Right lobe of liver (tissue), 6 donors: ENCODE results near the gene LUZP2. TPM values are rescaled to one million over a fixed set of nuclear protein-coding genes. Genes with fewer than 3 reads are reported as not detected.
"Not testable (repeated sequence)": the region's sequence is repeated elsewhere in the genome, so short reads cannot be mapped to it uniquely, and the experiment has no call there.

Source experiments
- ATAC-seq, 4 donors: fragments of 200-7000 bp; cut with Tn5 transposase; one replicate each; pipeline ENCODE4 v1.9.1; 2020; ENCODE audit warnings: mild to moderate bottlenecking in 4 of 4, moderate library complexity in 4 of 4
- DNase-seq, 3 donors: peaks; one replicate each; pipeline ENCODE4 v3.0.0-alpha.2; 2020
- H3K27ac ChIP-seq, 3 donors: fragments of 200-600 bp; one replicate each; pipeline ENCODE4 v1.8.0; 2022
- H3K27me3 ChIP-seq, 2 donors: fragments of 200-600 bp; one replicate each; pipeline ENCODE4 v1.8.0; 2022
- H3K36me3 ChIP-seq, 4 donors: fragments of 200-600 bp; sonication (generic) in 1 of 4; one replicate each; pipeline versions ENCODE4 v1.5.1 to v1.8.0; 2017 to 2022; ENCODE audit warnings: control low read depth in 1 of 4
- H3K4me1 ChIP-seq, 4 donors: fragments of 200-600 bp; sonication (generic) in 1 of 4; one replicate each; pipeline versions ENCODE4 v1.5.1 to v1.8.0; 2017 to 2022; ENCODE audit warnings: control low read depth in 1 of 4
- H3K4me3 ChIP-seq, 3 donors: fragments of 200-600 bp; one replicate each; pipeline ENCODE4 v1.8.0; 2022
- H3K9me3 ChIP-seq, 4 donors: fragments of 200-600 bp; sonication (generic) in 1 of 4; one replicate each; pipeline versions ENCODE4 v1.5.1 to v1.8.0; 2017 to 2022; ENCODE audit warnings: control low read depth in 1 of 4
- CTCF ChIP-seq, 4 donors: fragments of 200-600 bp in 3 of 4; fragments of 450-650 bp in 1 of 4; IDR thresholded peaks; one replicate each; pipeline versions ENCODE4 v1.5.1 to v1.8.0; 2016 to 2022; ENCODE audit warnings: antibody characterized with exemption in 4 of 4, mild to moderate bottlenecking in 2 of 4
- POLR2A ChIP-seq: fragments of 450-650 bp; IDR thresholded peaks from one replicate; pipeline ENCODE4 v1.6.1; 2017; ENCODE audit warnings: antibody characterized with exemption, mild to moderate bottlenecking
- WGBS: methylation state at CpG from one replicate; pipeline ENCODE4 v1.1.6; 2018; ENCODE audit warnings: low coverage, low lambda C conversion rate; ENCODE audit not compliant: insufficient coverage; ENCODE audit errors: missing lambda C conversion rate; 5-methylcytosine and 5-hydroxymethylcytosine counted together
- intact Hi-C, 2 donors: fragments of 100-400 bp; cut with DNase I; formaldehyde crosslinking; loops; one replicate each; pipeline versions ENCODE4 v1.11.2 to v1.14.1; 2022
- total RNA-seq, 6 experiments: library from RNA; depleted of rRNA in 2 of 6; stranded (reverse); fragments of >200 nt in 2 of 6; fragmentation: NEBNext Ultra II Directional in 3 of 6; extraction: Animal tissue kit (Norgen Biotek cat#: 25700) in 3 of 6; gene quantifications; one replicate each; pipeline versions ENCODE4 v1.1.0 to v1.2.4, GENCODE V29; 2016 to 2023
- donor health status: DM: no; HTN: yes; CAD: no.
- donor health status: DM: no; HTN: no; CAD: no.
- donor health status: DM: no; HTN: no; CAD: no.
- donor health status: DM: no; HTN: yes; CAD: no.
- donor health status: DM: no; HTN: yes; CAD: no.

LUZP2 gene
- total RNA-seq, 6 experiments from 2014 or later = not detected

GRCh38 chr11:24890426-24890825 lies 393.6 kb downstream of the LUZP2 start:
- Histone ChIP-seq H3K36me3 (no peaks in the 10 kb centered on the region), H3K9me3 (no peaks in the 10 kb centered on the region), H3K4me1 (no peaks in the 10 kb centered on the region), H3K27ac (no peak overlapping the region), H3K27me3 (no peaks in the 10 kb centered on the region), H3K4me3 (no peak overlapping the region)
- no peak for DNase-seq
- intact Hi-C loops = no loop called here
- 50% methylated on average over 1 of the region's 1 CpG for WGBS
- TF ChIP-seq CTCF (IDR thresholded peaks at IDR 0.05) (no peak), POLR2A (no peak)
- ATAC-seq = no peak

- intact Hi-C loops, DNase-seq, H3K27ac ChIP-seq, ATAC-seq, H3K4me1 ChIP-seq, H3K27me3 ChIP-seq, H3K4me3 ChIP-seq, H3K36me3 ChIP-seq, H3K9me3 ChIP-seq: not testable (repeated sequence)
- WGBS = 82% methylated on average over 3 of the region's 4 CpGs
These were observed 395.1 kb downstream of the LUZP2 start for GRCh38 chr11:24891845-24892492.

- Histone ChIP-seq H3K36me3 (no peaks in the 10 kb centered on the region), H3K27ac (no peak overlapping the region), H3K27me3 (no peaks in the 10 kb centered on the region), H3K4me3 (no peak overlapping the region), H3K9me3 (no peaks in the 10 kb centered on the region), H3K4me1 (peaks cover 0 to 7% (median 0%) of the 10 kb centered on the region in 4 donors)
- TF ChIP-seq POLR2A = no peak
- TF ChIP-seq CTCF (IDR thresholded peaks at IDR 0.05) = no peak
- intact Hi-C loops = no loop called here
- WGBS = 92% methylated on average over 6 of the region's 32 CpGs
- ATAC-seq = peak in 1 of 4 donors; percentile 44
- DNase-seq = no peak
These were observed 399.4 kb downstream of the LUZP2 start for GRCh38 chr11:24896118-24896835.

GRCh38 chr11:24900514-24900913 lies 403.7 kb downstream of the LUZP2 start:
- H3K9me3 ChIP-seq = no peaks in the 10 kb centered on the region
- DNase-seq (no peak), ATAC-seq (peak; percentile 71 to 82 (median 76))
- H3K4me1 ChIP-seq = peaks cover 0 to 17% (median 2%) of the 10 kb centered on the region in 4 donors
- TF ChIP-seq POLR2A (no peak), CTCF (IDR thresholded peaks at IDR 0.05) (no peak)
- H3K27ac ChIP-seq = peak overlapping the region in 1 of 3 donors; percentile 24
- intact Hi-C loops = no loop called here
- 14% methylated on average over 3 of the region's 3 CpGs for WGBS
- H3K4me3 ChIP-seq = peak overlapping the region in 1 of 3 donors; percentile 17
- no peaks in the 10 kb centered on the region for H3K36me3 ChIP-seq
- no peaks in the 10 kb centered on the region for H3K27me3 ChIP-seq

- H3K9me3 ChIP-seq = no peaks in the 10 kb centered on the region
- H3K36me3 ChIP-seq = no peaks in the 10 kb centered on the region
- no peaks in the 10 kb centered on the region for H3K27me3 ChIP-seq
- 6% methylated on average over 1 of the region's 1 CpG for WGBS
- TF ChIP-seq CTCF (IDR thresholded peaks at IDR 0.05) (no peak), POLR2A (no peak)
- H3K4me1 ChIP-seq = peaks cover 0 to 17% (median 2%) of the 10 kb centered on the region in 4 donors
- DNase-seq (no peak), ATAC-seq (peak; percentile 36 to 67 (median 59))
- peak overlapping the region in 1 of 3 donors; percentile 24 for H3K27ac ChIP-seq
- peak overlapping the region in 1 of 3 donors; percentile 17 for H3K4me3 ChIP-seq
- intact Hi-C loops = no loop called here
These were observed 404.2 kb downstream of the LUZP2 start for GRCh38 chr11:24900960-24901549.
